PC-9 (cell line): Measurements from ENCODE around the gene ZMAT5. TPM values are rescaled to one million over a fixed set of nuclear protein-coding genes. Genes with fewer than 3 reads are reported as not detected.

ENCODE experiments used
- BruUV-seq: library from RNA; stranded (reverse); fragments of 400-500 nt; replicated peaks from 2 replicates; lab custom pipeline; 2021; lab: Mats Ljungman, UMichigan
- CTCF ChIA-PET: fragments of 300-600 bp; sonication (Branson Sonifier 250); formaldehyde crosslinking; loops from one replicate; lab custom pipeline; 2022; ENCODE audit warnings: antibody characterized with exemption; lab: Charles Lee
- POLR2A ChIA-PET: fragments of 300-600 bp; sonication (Branson Sonifier 250); formaldehyde crosslinking; loops from one replicate; lab custom pipeline; 2022; ENCODE audit warnings: antibody characterized with exemption; ENCODE audit not compliant: unreplicated experiment; lab: Charles Lee
- DNase-seq, 2 experiments: peaks; one replicate each; pipeline versions ENCODE4 v3.0.0 to v3.0.0-alpha.2; 2015 to 2022; ENCODE audit warnings: mixed read lengths in 1 of 2
- H2AFZ ChIP-seq: fragments of 200-600 bp; sonication (generic); 2 replicates; pipeline ENCODE4 v1.8.1; 2017; ENCODE audit warnings: antibody characterized with exemption
- H3F3A ChIP-seq: fragments of 200-600 bp; sonication (generic); 2 replicates; pipeline ENCODE4 v1.8.1; 2017; ENCODE audit warnings: antibody characterized with exemption, mild to moderate bottlenecking, low read depth; ENCODE audit not compliant: insufficient read depth
- H3K27ac ChIP-seq: fragments of 200-600 bp; sonication (generic); 2 replicates; pipeline ENCODE4 v1.6.1; 2016; ENCODE audit warnings: mixed run types
- H3K27me3 ChIP-seq: fragments of 200-600 bp; sonication (generic); 2 replicates; pipeline ENCODE4 v1.6.1; 2016; ENCODE audit warnings: low read depth, mixed run types; ENCODE audit not compliant: insufficient read depth
- H3K36me3 ChIP-seq: fragments of 200-600 bp; sonication (generic); 2 replicates; pipeline ENCODE4 v1.6.1; 2016; ENCODE audit warnings: low read depth, mixed run types
- H3K4me1 ChIP-seq: fragments of 200-600 bp; sonication (generic); replicated peaks from 2 replicates; pipeline ENCODE4 v1.6.1; 2016; ENCODE audit warnings: mixed run types; ENCODE audit not compliant: insufficient read depth
- H3K4me2 ChIP-seq: fragments of 200-600 bp; sonication (generic); 2 replicates; pipeline ENCODE4 v1.6.1; 2017; ENCODE audit warnings: mixed run types
- H3K4me3 ChIP-seq: fragments of 200-600 bp; sonication (generic); 2 replicates; pipeline ENCODE4 v1.6.1; 2016; ENCODE audit warnings: mixed run types
- H3K79me2 ChIP-seq: fragments of 200-600 bp; sonication (generic); 2 replicates; pipeline ENCODE4 v1.6.1; 2017; ENCODE audit warnings: low read depth, mixed run types
- H3K9me2 ChIP-seq: fragments of 200-600 bp; sonication (generic); 2 replicates; pipeline ENCODE4 v1.8.1; 2017; ENCODE audit warnings: mild to moderate bottlenecking; ENCODE audit not compliant: insufficient read depth
- H3K9me3 ChIP-seq: fragments of 200-600 bp; sonication (generic); 2 replicates; pipeline ENCODE4 v1.8.1; 2016; ENCODE audit warnings: low read depth; ENCODE audit not compliant: insufficient read depth
- H4K20me1 ChIP-seq: fragments of 200-600 bp; sonication (generic); 2 replicates; pipeline ENCODE4 v1.8.1; 2017; ENCODE audit not compliant: insufficient read depth
- EZH2 ChIP-seq: fragments of 200-600 bp; sonication (generic); IDR thresholded peaks from 2 replicates; pipeline ENCODE4 v1.8.0; 2017; ENCODE audit warnings: antibody characterized with exemption, low read depth
- intact Hi-C: fragments of 100-400 bp; cut with micrococcal nuclease; formaldehyde crosslinking; loops from one replicate; pipeline ENCODE4 v1.10.0; 2022; ENCODE audit not compliant: unreplicated experiment
- total RNA-seq: library from RNA; stranded (reverse); gene quantifications from 2 replicates; pipeline ENCODE4 v1.2.3, GENCODE V29; 2021
- TF ChIP-seq, protein P1 (sequence below): fragments of 200-600 bp; sonication (generic); conservative IDR thresholded peaks from 2 replicates; pipeline ENCODE4 v1.6.1; 2017; ENCODE audit warnings: mixed run types, antibody characterized with exemption, mild to moderate bottlenecking, moderate library complexity

ZMAT5 gene
- total RNA-seq, 1 experiment from 2014 or later: 14.2 TPM

DNA sequence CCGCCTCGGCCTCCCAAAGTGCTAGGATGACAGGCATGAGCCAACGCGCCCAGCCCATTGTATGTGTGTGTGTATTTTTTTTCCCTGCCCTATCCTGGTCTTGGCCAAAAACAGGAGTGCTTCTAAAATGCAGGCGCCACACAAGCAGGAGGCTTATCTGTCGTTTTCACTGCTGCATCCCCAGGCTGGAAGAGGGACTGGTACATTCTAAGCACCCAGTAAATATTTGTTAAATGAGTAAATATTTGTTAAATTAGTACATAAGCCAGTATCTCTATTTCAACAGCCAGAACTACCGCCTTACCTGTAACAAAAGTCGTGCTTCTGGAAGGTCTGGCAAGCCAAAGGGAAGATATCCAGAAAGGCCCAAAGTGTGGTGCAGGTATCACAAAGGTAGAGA, 46.3 kb upstream of the ZMAT5 start:
- peak overlapping the region; percentile 71 for H3K27ac ChIP-seq
- H3K36me3 ChIP-seq: peaks cover 16% of the 10 kb centered on the region

DNA sequence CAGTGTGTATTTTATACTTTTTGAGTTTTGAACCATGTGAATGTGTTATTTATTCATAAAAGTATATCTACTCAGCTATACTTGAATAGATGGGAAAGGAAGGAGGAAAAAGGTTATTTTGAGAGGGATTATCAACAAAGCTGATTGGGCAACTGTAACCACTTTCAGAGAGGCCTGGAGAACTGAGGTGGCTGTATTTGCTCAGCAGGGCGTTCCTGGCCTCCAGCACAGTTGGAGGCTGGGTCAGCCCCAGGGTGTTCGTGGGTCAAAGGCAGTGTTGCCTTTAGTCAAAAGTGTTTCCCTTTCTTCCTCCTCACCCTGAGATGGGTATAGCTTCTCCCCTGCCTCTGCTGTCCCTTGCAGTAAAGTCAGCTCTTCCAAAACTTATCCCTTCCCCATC, 44.6 kb upstream of the ZMAT5 start:
- H3K9me3 ChIP-seq: no peaks in the 10 kb centered on the region
- peak overlapping the region; percentile 21; the same call in 1 of the 2 replicates for H3K4me3 ChIP-seq
- peak overlapping the region; percentile 71 for H3K27ac ChIP-seq
- TF ChIP-seq, protein P1, sequence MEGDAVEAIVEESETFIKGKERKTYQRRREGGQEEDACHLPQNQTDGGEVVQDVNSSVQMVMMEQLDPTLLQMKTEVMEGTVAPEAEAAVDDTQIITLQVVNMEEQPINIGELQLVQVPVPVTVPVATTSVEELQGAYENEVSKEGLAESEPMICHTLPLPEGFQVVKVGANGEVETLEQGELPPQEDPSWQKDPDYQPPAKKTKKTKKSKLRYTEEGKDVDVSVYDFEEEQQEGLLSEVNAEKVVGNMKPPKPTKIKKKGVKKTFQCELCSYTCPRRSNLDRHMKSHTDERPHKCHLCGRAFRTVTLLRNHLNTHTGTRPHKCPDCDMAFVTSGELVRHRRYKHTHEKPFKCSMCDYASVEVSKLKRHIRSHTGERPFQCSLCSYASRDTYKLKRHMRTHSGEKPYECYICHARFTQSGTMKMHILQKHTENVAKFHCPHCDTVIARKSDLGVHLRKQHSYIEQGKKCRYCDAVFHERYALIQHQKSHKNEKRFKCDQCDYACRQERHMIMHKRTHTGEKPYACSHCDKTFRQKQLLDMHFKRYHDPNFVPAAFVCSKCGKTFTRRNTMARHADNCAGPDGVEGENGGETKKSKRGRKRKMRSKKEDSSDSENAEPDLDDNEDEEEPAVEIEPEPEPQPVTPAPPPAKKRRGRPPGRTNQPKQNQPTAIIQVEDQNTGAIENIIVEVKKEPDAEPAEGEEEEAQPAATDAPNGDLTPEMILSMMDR: no peak
- TF ChIP-seq EZH2: no peak
- no peaks in the 10 kb centered on the region for H3K27me3 ChIP-seq
- POLR2A ChIA-PET: interaction anchor here (0.7 kb wide), 1 partner anchor 606 kb away, joined by 4 read pairs; the partner anchor contains the start of gene EMID1
- intact Hi-C loops: no loop called here
- H3K79me2 ChIP-seq: peaks cover 11% of the 10 kb centered on the region; the same call in 1 of the 2 replicates
- H3K9me2 ChIP-seq: no peaks in the 10 kb centered on the region
- no TSS peak for BruUV-seq
- no peaks in the 10 kb centered on the region for H4K20me1 ChIP-seq
- peaks cover 73% of the 10 kb centered on the region for H3K4me1 ChIP-seq
- H3F3A ChIP-seq: peaks cover 54% of the 10 kb centered on the region
- H3K4me2 ChIP-seq: peak overlapping the region; percentile 67
- peak in 1 of 2 experiments; percentile 82 for DNase-seq
- H2AFZ ChIP-seq: no peak overlapping the region
- CTCF ChIA-PET: no interaction called here
- H3K36me3 ChIP-seq: peaks cover 29% of the 10 kb centered on the region

More for the DNA sequence above, 46.3 kb upstream of the ZMAT5 start:
- Histone ChIP-seq H3K79me2 (peaks cover 11% of the 10 kb centered on the region; the same call in 1 of the 2 replicates), H3K27me3 (no peaks in the 10 kb centered on the region), H3F3A (peaks cover 61% of the 10 kb centered on the region), H4K20me1 (no peaks in the 10 kb centered on the region), H3K4me2 (peak overlapping the region; percentile 67), H3K9me2 (no peaks in the 10 kb centered on the region), H3K9me3 (no peaks in the 10 kb centered on the region), H2AFZ (no peak overlapping the region), H3K4me1 (peaks cover 84% of the 10 kb centered on the region), H3K4me3 (no peak overlapping the region)
- BruUV-seq: no TSS peak
- ChIA-PET CTCF (no interaction called here), POLR2A (no interaction called here)
- TF ChIP-seq, protein P1: no peak
- no peak for TF ChIP-seq EZH2
- intact Hi-C loops: no loop called here
- DNase-seq: peak in 1 of 2 experiments; percentile 50

DNA sequence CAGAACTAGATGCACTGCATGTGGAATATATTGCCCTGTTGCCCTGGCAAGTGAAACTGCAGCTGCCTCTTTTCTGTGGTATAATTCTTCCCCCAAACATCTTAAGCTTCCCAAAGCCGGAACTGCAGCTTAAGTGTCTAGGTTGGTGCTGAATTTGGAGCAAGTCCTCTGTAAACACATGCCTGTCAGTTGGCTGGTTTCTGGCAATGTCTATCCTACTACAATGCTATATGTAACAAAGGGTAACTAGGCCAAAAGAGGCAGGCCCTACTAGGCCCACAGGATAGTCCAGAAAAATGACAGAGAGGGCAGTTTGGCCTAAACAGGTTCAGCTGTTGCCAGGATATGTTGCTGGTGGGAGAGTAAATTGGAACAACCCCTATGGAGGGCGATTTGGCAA, 43.4 kb upstream of the ZMAT5 start:
- TF ChIP-seq EZH2: no peak
- TF ChIP-seq, protein P1: no peak

More for the DNA sequence above, 43.4 kb upstream of the ZMAT5 start:
- Histone ChIP-seq H3K27me3 (no peaks in the 10 kb centered on the region), H3K9me2 (no peaks in the 10 kb centered on the region), H3K36me3 (peaks cover 33% of the 10 kb centered on the region), H3F3A (peaks cover 50% of the 10 kb centered on the region), H3K4me1 (peaks cover 72% of the 10 kb centered on the region), H3K9me3 (no peaks in the 10 kb centered on the region), H4K20me1 (no peaks in the 10 kb centered on the region), H3K4me3 (no peak overlapping the region), H3K4me2 (peak overlapping the region; percentile 67), H3K27ac (peak overlapping the region; percentile 71; the same call in 1 of the 2 replicates), H3K79me2 (peaks cover 11% of the 10 kb centered on the region; the same call in 1 of the 2 replicates), H2AFZ (no peak overlapping the region)
- ChIA-PET POLR2A (no interaction called here), CTCF (no interaction called here)
- no TSS peak for BruUV-seq
- intact Hi-C loops: no loop called here
- no peak for DNase-seq
